H9 (cell line): Measurements from ENCODE around the gene CXCL14. TPM values are rescaled to one million over a fixed set of nuclear protein-coding genes. Genes with fewer than 3 reads are reported as not detected.

Experiments used
- DNase-seq: peaks from one replicate; pipeline ENCODE4 v3.0.0-alpha.2; 2017
- H2AFZ ChIP-seq: one replicate; pipeline ENCODE4 v1.6.1; 2013; ENCODE audit warnings: mild to moderate bottlenecking, low read length, control low read depth, moderate library complexity
- H2AK5ac ChIP-seq: 2 replicates; pipeline ENCODE4 v1.6.1; 2013; ENCODE audit warnings: low read length, control low read depth, mixed read lengths; ENCODE audit not compliant: insufficient read length
- H2BK120ac ChIP-seq: one replicate; pipeline ENCODE4 v1.6.1; 2013; ENCODE audit warnings: low read depth, mild to moderate bottlenecking, low read length, control low read depth, inconsistent platforms; ENCODE audit not compliant: poor library complexity, severe bottlenecking
- H2BK12ac ChIP-seq: 2 replicates; pipeline ENCODE4 v1.6.1; 2013; ENCODE audit warnings: low read length, control low read depth, mixed read lengths, low read depth; ENCODE audit not compliant: insufficient read length
- H2BK15ac ChIP-seq: 2 replicates; pipeline ENCODE4 v1.6.1; 2013; ENCODE audit warnings: low read depth, low read length, control low read depth
- H2BK20ac ChIP-seq: one replicate; pipeline ENCODE4 v1.6.1; 2013; ENCODE audit warnings: low read depth, mild to moderate bottlenecking, low read length, control low read depth, inconsistent platforms; ENCODE audit not compliant: poor library complexity, severe bottlenecking
- H2BK5ac ChIP-seq: 2 replicates; pipeline ENCODE4 v1.6.1; 2013; ENCODE audit warnings: low read length, control low read depth, mixed read lengths; ENCODE audit not compliant: insufficient read length
- H3K14ac ChIP-seq: 2 replicates; pipeline ENCODE4 v1.6.1; 2013; ENCODE audit warnings: low read length, control low read depth; ENCODE audit not compliant: insufficient read depth
- H3K18ac ChIP-seq: 2 replicates; pipeline ENCODE4 v1.6.1; 2013; ENCODE audit warnings: low read depth, mild to moderate bottlenecking, mixed read lengths, low read length, control low read depth; ENCODE audit not compliant: insufficient read length
- H3K23ac ChIP-seq: 2 replicates; pipeline ENCODE4 v1.6.1; 2013; ENCODE audit warnings: low read length, control low read depth, mixed read lengths, low read depth; ENCODE audit not compliant: insufficient read length
- H3K23me2 ChIP-seq: 2 replicates; pipeline ENCODE4 v1.6.1; 2013; ENCODE audit warnings: low read depth, mild to moderate bottlenecking, mixed read lengths, low read length, control low read depth; ENCODE audit not compliant: insufficient read length, poor library complexity, severe bottlenecking
- H3K27ac ChIP-seq: 2 replicates; pipeline ENCODE4 v1.5.1; 2013; ENCODE audit warnings: low read length, control low read depth, mixed read lengths, low read depth; ENCODE audit not compliant: insufficient read length
- H3K27me3 ChIP-seq: 2 replicates; pipeline ENCODE4 v1.6.1; 2013; ENCODE audit warnings: low read length, control low read depth, inconsistent platforms; ENCODE audit not compliant: insufficient read depth
- H3K4ac ChIP-seq: 2 replicates; pipeline ENCODE4 v1.6.1; 2013; ENCODE audit warnings: low read depth, mild to moderate bottlenecking, control low read depth, inconsistent platforms, low read length, moderate library complexity
- H3K4me1 ChIP-seq: 2 replicates; pipeline ENCODE4 v1.6.1; 2013; ENCODE audit warnings: low read length, control low read depth, inconsistent platforms; ENCODE audit not compliant: insufficient read depth
- H3K4me2 ChIP-seq: 2 replicates; pipeline ENCODE4 v1.6.1; 2013; ENCODE audit warnings: low read length, control low read depth, mixed read lengths; ENCODE audit not compliant: insufficient read length, insufficient read depth
- H3K56ac ChIP-seq: 2 replicates; pipeline ENCODE4 v1.6.1; 2013; ENCODE audit warnings: low read depth, mild to moderate bottlenecking, mixed read lengths, low read length, control low read depth; ENCODE audit not compliant: insufficient read length
- H3K79me1 ChIP-seq: 2 replicates; pipeline ENCODE4 v1.6.1; 2013; ENCODE audit warnings: low read depth, mild to moderate bottlenecking, moderate library complexity, low read length, control low read depth, inconsistent platforms; ENCODE audit not compliant: insufficient read depth, poor library complexity, severe bottlenecking
- H3K79me2 ChIP-seq: 2 replicates; pipeline ENCODE4 v1.6.1; 2013; ENCODE audit warnings: low read length, control low read depth, inconsistent platforms; ENCODE audit not compliant: insufficient read depth
- H3K9ac ChIP-seq: 2 replicates; pipeline ENCODE4 v1.6.1; 2013; ENCODE audit warnings: low read length, control low read depth, mixed read lengths; ENCODE audit not compliant: insufficient read length; ENCODE audit errors: extremely low read depth
- H3K9me3 ChIP-seq: one replicate; pipeline ENCODE4 v1.6.1; 2013; ENCODE audit warnings: low read depth, low read length, inconsistent platforms; ENCODE audit not compliant: control insufficient read depth
- H3T11ph ChIP-seq: one replicate; pipeline ENCODE4 v1.6.1; 2013; ENCODE audit warnings: mild to moderate bottlenecking, low read length, control low read depth, inconsistent platforms
- H4K20me1 ChIP-seq: one replicate; pipeline ENCODE4 v1.6.1; 2013; ENCODE audit not compliant: control insufficient read depth, insufficient read length, insufficient read depth
- H4K5ac ChIP-seq: 2 replicates; pipeline ENCODE4 v1.6.1; 2013; ENCODE audit warnings: low read depth, mild to moderate bottlenecking, mixed read lengths, low read length, control low read depth; ENCODE audit not compliant: insufficient read length
- H4K8ac ChIP-seq: replicated peaks from 2 replicates; pipeline ENCODE4 v1.6.1; 2013; ENCODE audit warnings: low read length, control low read depth, mixed read lengths, low read depth; ENCODE audit not compliant: insufficient read length
- H4K91ac ChIP-seq: 2 replicates; pipeline ENCODE4 v1.6.1; 2013; ENCODE audit warnings: low read depth, mild to moderate bottlenecking, moderate library complexity, mixed read lengths, low read length, control low read depth; ENCODE audit not compliant: insufficient read length
- H3K27ac Mint-ChIP-seq, 3 experiments: 2 replicates in 2 of 3; 3 replicates in 1 of 3; pipeline ENCODE4 v1.8.0; 2020 to 2021; ENCODE audit warnings: mixed read lengths in 3 of 3, mild to moderate bottlenecking in 1 of 3, moderate library complexity in 1 of 3
- H3K27me3 Mint-ChIP-seq: 2 replicates; pipeline ENCODE4 v1.8.0; 2021; ENCODE audit warnings: low read depth, mild to moderate bottlenecking, moderate library complexity, mixed read lengths
- H3K36me3 Mint-ChIP-seq, 3 experiments: 2 replicates in 2 of 3; 3 replicates in 1 of 3; pipeline ENCODE4 v1.8.0; 2020 to 2021; ENCODE audit warnings: low read depth in 3 of 3, mixed read lengths in 3 of 3; ENCODE audit not compliant: insufficient read depth in 1 of 3
- H3K4me1 Mint-ChIP-seq, 2 experiments: 2 replicates each; pipeline ENCODE4 v1.8.0; 2020; ENCODE audit warnings: mixed read lengths in 2 of 2
- H3K4me3 Mint-ChIP-seq, 2 experiments: 2 replicates in 1 of 2; 3 replicates in 1 of 2; pipeline ENCODE4 v1.8.0; 2020 to 2021; ENCODE audit warnings: mild to moderate bottlenecking in 2 of 2, mixed read lengths in 2 of 2, moderate library complexity in 1 of 2
- H3K9me3 Mint-ChIP-seq, 2 experiments: 2 replicates in 1 of 2; 3 replicates in 1 of 2; pipeline ENCODE4 v1.8.0; 2020; ENCODE audit warnings: mild to moderate bottlenecking in 2 of 2, mixed read lengths in 2 of 2, moderate library complexity in 1 of 2
- WGBS: extraction: QIAGEN DNeasy Blood & Tissue Kit; methylation state at CpG from one replicate; pipeline ENCODE4 v1.1.7; 2013; ENCODE audit warnings: missing lambda C conversion rate, low lambda C conversion rate, mixed read lengths; ENCODE audit not compliant: insufficient read length; ENCODE audit errors: extremely low coverage; 5-methylcytosine and 5-hydroxymethylcytosine counted together
- total RNA-seq: library from RNA; stranded (reverse); gene quantifications from 2 replicates; pipeline ENCODE4 v1.2.1, GENCODE V29; 2021
- TF ChIP-seq, protein P1 (sequence below): fragments of 200-600 bp; sonication (generic); conservative IDR thresholded peaks from 3 replicates; pipeline ENCODE4 v1.8.0; 2021; ENCODE audit warnings: antibody characterized with exemption, mild to moderate bottlenecking

The CXCL14 gene
- total RNA-seq, 1 experiment from 2014 or later, result 1.1 TPM

DNA sequence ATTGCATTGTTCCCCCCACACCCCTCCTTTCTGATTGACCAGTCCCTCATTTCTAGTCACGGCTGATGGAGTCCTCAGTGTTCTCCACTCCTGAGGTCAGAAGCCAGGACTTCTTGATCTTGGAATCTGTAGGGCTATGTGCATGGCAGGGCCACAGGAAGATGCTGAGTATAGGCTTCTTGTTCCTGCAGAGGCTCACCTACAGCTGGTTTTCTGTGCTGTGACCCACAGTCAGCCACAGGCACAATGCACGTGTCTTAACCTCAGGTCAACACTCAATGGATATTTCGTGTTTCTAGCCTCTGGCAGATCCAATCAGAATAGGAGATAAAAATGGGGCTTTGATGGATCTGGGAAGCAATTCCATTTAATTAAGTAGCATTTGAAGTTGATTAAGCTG is 14.3 kb upstream of the CXCL14 start:
- H3K27me3 Mint-ChIP-seq, result peaks cover 18% of the 10 kb centered on the region
- Histone ChIP-seq H3K27ac (no peak overlapping the region), H3K23me2 (no peaks in the 10 kb centered on the region), H3K23ac (no peak overlapping the region), H3K14ac (no peak overlapping the region), H2BK5ac (no peak overlapping the region), H3K79me1 (no peaks in the 10 kb centered on the region), H2AFZ (no peak overlapping the region), H3K4ac (no peak overlapping the region), H4K5ac (no peak overlapping the region), H3T11ph (no peak overlapping the region), H2BK15ac (no peak overlapping the region), H3K18ac (no peak overlapping the region), H4K8ac (no peak overlapping the region), H3K9ac (no peak overlapping the region), H2BK12ac (no peak overlapping the region), H3K79me2 (no peaks in the 10 kb centered on the region), H4K20me1 (no peaks in the 10 kb centered on the region), H2BK120ac (no peak overlapping the region), H2AK5ac (no peak overlapping the region), H4K91ac (no peak overlapping the region), H3K56ac (no peak overlapping the region), H3K4me2 (no peak overlapping the region), H3K9me3 (no peaks in the 10 kb centered on the region), H3K27me3 (no peaks in the 10 kb centered on the region), H2BK20ac (no peak overlapping the region), H3K4me1 (no peaks in the 10 kb centered on the region)
- DNase-seq, result no peak
- peaks cover 0 to 2% of the 10 kb centered on the region in 2 experiments; a peak in 1 of 4 replicates for H3K4me1 Mint-ChIP-seq
- H3K9me3 Mint-ChIP-seq, result no peaks in the 10 kb centered on the region
- no CpG with 5 or more reads among the region's 3 CpGs for WGBS
- no peaks in the 10 kb centered on the region for H3K36me3 Mint-ChIP-seq
- TF ChIP-seq, protein P1, sequence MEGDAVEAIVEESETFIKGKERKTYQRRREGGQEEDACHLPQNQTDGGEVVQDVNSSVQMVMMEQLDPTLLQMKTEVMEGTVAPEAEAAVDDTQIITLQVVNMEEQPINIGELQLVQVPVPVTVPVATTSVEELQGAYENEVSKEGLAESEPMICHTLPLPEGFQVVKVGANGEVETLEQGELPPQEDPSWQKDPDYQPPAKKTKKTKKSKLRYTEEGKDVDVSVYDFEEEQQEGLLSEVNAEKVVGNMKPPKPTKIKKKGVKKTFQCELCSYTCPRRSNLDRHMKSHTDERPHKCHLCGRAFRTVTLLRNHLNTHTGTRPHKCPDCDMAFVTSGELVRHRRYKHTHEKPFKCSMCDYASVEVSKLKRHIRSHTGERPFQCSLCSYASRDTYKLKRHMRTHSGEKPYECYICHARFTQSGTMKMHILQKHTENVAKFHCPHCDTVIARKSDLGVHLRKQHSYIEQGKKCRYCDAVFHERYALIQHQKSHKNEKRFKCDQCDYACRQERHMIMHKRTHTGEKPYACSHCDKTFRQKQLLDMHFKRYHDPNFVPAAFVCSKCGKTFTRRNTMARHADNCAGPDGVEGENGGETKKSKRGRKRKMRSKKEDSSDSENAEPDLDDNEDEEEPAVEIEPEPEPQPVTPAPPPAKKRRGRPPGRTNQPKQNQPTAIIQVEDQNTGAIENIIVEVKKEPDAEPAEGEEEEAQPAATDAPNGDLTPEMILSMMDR, result no peak
- H3K27ac Mint-ChIP-seq, result no peak overlapping the region
- no peak overlapping the region for H3K4me3 Mint-ChIP-seq
